Lung (tissue), 12 donors: ENCODE data around the gene CHN1. TPM values are rescaled to one million over a fixed set of nuclear protein-coding genes. Genes with fewer than 3 reads are reported as not detected.

Source experiments
- ATAC-seq: fragments of 200-7000 bp; cut with Tn5 transposase; one replicate; pipeline ENCODE4 v1.9.1; 2020; ENCODE audit warnings: moderate number of reproducible peaks; ENCODE audit not compliant: insufficient read depth, low FRiP score
- DNase-seq, 3 donors: peaks; one replicate each; pipeline ENCODE4 v3.0.0-alpha.2; 2013 to 2017
- H3K27ac ChIP-seq, 2 donors: one replicate each; pipeline ENCODE4 v1.5.1; 2013; ENCODE audit warnings: mild to moderate bottlenecking in 2 of 2, moderate library complexity in 2 of 2, control low read depth in 1 of 2, inconsistent platforms in 1 of 2, low read depth in 1 of 2, low read length in 1 of 2
- H3K27me3 ChIP-seq, 3 donors: one replicate each; pipeline ENCODE4 v1.5.1; 2013; ENCODE audit warnings: low read length in 2 of 3; ENCODE audit not compliant: control insufficient read depth in 3 of 3, insufficient read depth in 3 of 3
- H3K36me3 ChIP-seq, 4 donors: one replicate each; pipeline ENCODE4 v1.5.1; 2013; ENCODE audit warnings: low read length in 4 of 4, mild to moderate bottlenecking in 1 of 4, moderate library complexity in 1 of 4; ENCODE audit not compliant: control insufficient read depth in 4 of 4, insufficient read depth in 4 of 4
- H3K4me1 ChIP-seq, 5 donors: one replicate each; pipeline ENCODE4 v1.5.1; 2013; ENCODE audit warnings: low read length in 5 of 5, mild to moderate bottlenecking in 2 of 5, moderate library complexity in 1 of 5; ENCODE audit not compliant: control insufficient read depth in 5 of 5, insufficient read depth in 5 of 5
- H3K4me3 ChIP-seq: one replicate; pipeline ENCODE4 v1.5.1; 2013; ENCODE audit warnings: mild to moderate bottlenecking, control low read depth, moderate library complexity
- H3K9ac ChIP-seq, 2 donors: one replicate each; pipeline ENCODE4 v1.5.1; 2013; ENCODE audit warnings: low read length in 2 of 2, control low read depth in 1 of 2; ENCODE audit not compliant: insufficient read depth in 1 of 2
- H3K9me3 ChIP-seq, 4 donors: one replicate each; pipeline ENCODE4 v1.5.1; 2013; ENCODE audit warnings: low read length in 3 of 4, mild to moderate bottlenecking in 1 of 4, moderate library complexity in 1 of 4; ENCODE audit not compliant: control insufficient read depth in 4 of 4, insufficient read depth in 3 of 4
- CTCF ChIP-seq: IDR thresholded peaks from 2 replicates; pipeline ENCODE4 v1.5.1; 2012; ENCODE audit warnings: mild to moderate bottlenecking; ENCODE audit errors: control extremely low read depth, extremely low read depth
- WGBS, 2 donors: extraction: QIAGEN DNeasy Blood & Tissue Kit; methylation state at CpG; one replicate each; pipeline ENCODE4 v1.1.7; 2013; 5-methylcytosine and 5-hydroxymethylcytosine counted together
- polyA plus RNA-seq, 2 donors: library from polyadenylated mRNA; stranded (reverse); fragments of 200-250 nt; gene quantifications; one replicate each; pipeline ENCODE4 v1.2.1, GENCODE V29; 2013
- total RNA-seq, 2 donors: library from RNA; depleted of rRNA in 1 of 2; stranded (reverse); fragments of >200 nt in 1 of 2; gene quantifications; one replicate each; pipeline ENCODE4 v1.2.1, GENCODE V29; 2014 to 2021
- donor health status: control.
- donor health status: control.
- donor health status: Bipolar disorder and iron deficiency.
- donor health status: healthy.
- donor health status: DM: yes; HTN: yes; CAD: no.

Gene CHN1
- total and polyA plus RNA-seq, 4 donors: 6.8 to 80.9 (median 14.5) TPM

- Histone ChIP-seq H3K9ac (no peak overlapping the region), H3K36me3 (no peaks in the 10 kb centered on the region), H3K4me3 (no peak overlapping the region), H3K27ac (no peak overlapping the region), H3K27me3 (no peaks in the 10 kb centered on the region), H3K9me3 (peaks cover 0 to 3% (median 0%) of the 10 kb centered on the region in 4 donors), H3K4me1 (peaks cover 1 to 43% (median 18%) of the 10 kb centered on the region in 5 donors)
- DNase-seq (no peak), ATAC-seq (no peak)
- WGBS, 2 donors: 87 to 95% methylated on average over 6 of the region's 6 CpGs
- no peak for TF ChIP-seq CTCF
These were observed 38.1 kb downstream of the CHN1 start for GRCh38 chr2:174967086-174967485.

GRCh38 chr2:174965992-174966744 lies 39.0 kb downstream of the CHN1 start:
- 15 to 28% methylated on average over 5 of the region's 5 CpGs for WGBS, 2 donors
- Histone ChIP-seq H3K4me1 (peaks cover 1 to 43% (median 11%) of the 10 kb centered on the region in 5 donors), H3K36me3 (no peaks in the 10 kb centered on the region), H3K27ac (peak overlapping the region in 1 of 2 donors; percentile 21), H3K27me3 (no peaks in the 10 kb centered on the region), H3K9ac (peak overlapping the region in 1 of 2 donors; percentile 65), H3K9me3 (no peaks in the 10 kb centered on the region), H3K4me3 (no peak overlapping the region)
- ATAC-seq: no peak
- TF ChIP-seq CTCF: no peak
- DNase-seq: peak in 2 of 3 donors; percentile 61 to 75

GRCh38 chr2:174965551-174965950 lies 39.6 kb downstream of the CHN1 start:
- no peak for ATAC-seq
- WGBS, 2 donors: 81 to 85% methylated on average over 3 of the region's 3 CpGs
- no peak for TF ChIP-seq CTCF

GRCh38 chr2:174964404-174964803 lies 40.8 kb downstream of the CHN1 start:
- H3K36me3 ChIP-seq: no peaks in the 10 kb centered on the region
- peaks cover 1 to 43% (median 15%) of the 10 kb centered on the region in 5 donors for H3K4me1 ChIP-seq
- H3K27me3 ChIP-seq: no peaks in the 10 kb centered on the region
- DNase-seq (no peak), ATAC-seq (no peak)
- no peak overlapping the region for H3K4me3 ChIP-seq
- peak overlapping the region in 1 of 2 donors; percentile 8 for H3K9ac ChIP-seq
- no peaks in the 10 kb centered on the region for H3K9me3 ChIP-seq
- 93 to 97% methylated on average over 2 of the region's 2 CpGs for WGBS, 2 donors
- H3K27ac ChIP-seq: no peak overlapping the region
- TF ChIP-seq CTCF: no peak

More at GRCh38 chr2:174965551-174965950, 39.6 kb downstream of the CHN1 start:
- H3K4me3 ChIP-seq: no peak overlapping the region
- H3K36me3 ChIP-seq: no peaks in the 10 kb centered on the region
- H3K27me3 ChIP-seq: no peaks in the 10 kb centered on the region
- no peak for DNase-seq
- H3K27ac ChIP-seq: no peak overlapping the region
- H3K9ac ChIP-seq: no peak overlapping the region
- no peaks in the 10 kb centered on the region for H3K9me3 ChIP-seq
- peaks cover 1 to 43% (median 11%) of the 10 kb centered on the region in 5 donors for H3K4me1 ChIP-seq
